Neutrophil (primary cell): Measurements from ENCODE around the gene ABCC3.

ENCODE experiments used
- H3K27ac ChIP-seq: fragments of 200-600 bp; sonication (generic); 2 replicates; pipeline ENCODE4 v1.5.1; 2016; ENCODE audit warnings: mild to moderate bottlenecking, moderate library complexity
- H3K27me3 ChIP-seq: fragments of 200-600 bp; sonication (generic); 2 replicates; pipeline ENCODE4 v1.6.0; 2016; ENCODE audit warnings: mild to moderate bottlenecking
- H3K36me3 ChIP-seq: fragments of 200-600 bp; sonication (generic); 2 replicates; pipeline ENCODE4 v1.5.1; 2017
- H3K4me1 ChIP-seq, 2 experiments: fragments of 200-600 bp in 1 of 2; sonication (generic) in 1 of 2; 1 replicate in 1 of 2; 2 replicates in 1 of 2; pipeline versions ENCODE4 v1.5.1 to v1.6.1; 2013 to 2016; ENCODE audit warnings: low read depth in 1 of 2, low read length in 1 of 2, mild to moderate bottlenecking in 1 of 2, moderate library complexity in 1 of 2; ENCODE audit not compliant: control insufficient read depth in 1 of 2, insufficient read depth in 1 of 2
- H3K4me3 ChIP-seq, 2 experiments: fragments of 200-600 bp in 1 of 2; sonication (generic) in 1 of 2; 1 replicate in 1 of 2; 2 replicates in 1 of 2; pipeline ENCODE4 v1.5.1; 2013 to 2016; ENCODE audit warnings: low read depth in 1 of 2, low read length in 1 of 2, mild to moderate bottlenecking in 1 of 2, moderate library complexity in 1 of 2
- H3K9me3 ChIP-seq: fragments of 200-600 bp; sonication (generic); 2 replicates; pipeline ENCODE4 v1.5.1; 2016
- CTCF ChIP-seq: fragments of 200-600 bp; sonication (generic); IDR thresholded peaks from 2 replicates; pipeline ENCODE4 v1.5.1; 2016; ENCODE audit warnings: antibody characterized with exemption

The ABCC3 gene

GRCh38 chr17:50625032-50625871, 9.4 kb upstream of the ABCC3 start:
- H3K9me3 ChIP-seq: no peaks in the 10 kb centered on the region
- peaks cover 70% of the 10 kb centered on the region for H3K27me3 ChIP-seq
- no peaks in the 10 kb centered on the region for H3K36me3 ChIP-seq
- no peak overlapping the region for H3K4me3 ChIP-seq
- H3K4me1 ChIP-seq: no peaks in the 10 kb centered on the region
- H3K27ac ChIP-seq: no peak overlapping the region
- no peak for TF ChIP-seq CTCF

DNA sequence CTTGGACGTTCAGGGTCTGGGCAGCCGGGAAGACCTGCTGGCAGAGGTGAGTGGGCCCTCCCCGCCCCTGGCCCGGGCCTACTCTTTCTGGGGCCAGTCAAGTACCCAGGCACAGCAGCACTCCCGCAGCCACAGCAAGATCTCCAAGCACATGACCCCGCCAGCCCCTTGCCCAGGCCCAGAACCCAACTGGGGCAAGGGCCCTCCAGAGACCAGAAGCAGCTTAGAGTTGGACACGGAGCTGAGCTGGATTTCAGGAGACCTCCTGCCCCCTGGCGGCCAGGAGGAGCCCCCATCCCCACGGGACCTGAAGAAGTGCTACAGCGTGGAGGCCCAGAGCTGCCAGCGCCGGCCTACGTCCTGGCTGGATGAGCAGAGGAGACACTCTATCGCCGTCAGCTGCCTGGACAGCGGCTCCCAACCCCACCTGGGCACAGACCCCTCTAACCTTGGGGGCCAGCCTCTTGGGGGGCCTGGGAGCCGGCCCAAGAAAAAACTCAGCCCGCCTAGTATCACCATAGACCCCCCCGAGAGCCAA, 8.6 kb upstream of the ABCC3 start:
- Histone ChIP-seq H3K27ac (no peak overlapping the region), H3K4me3 (no peak overlapping the region), H3K36me3 (no peaks in the 10 kb centered on the region), H3K9me3 (no peaks in the 10 kb centered on the region), H3K4me1 (no peaks in the 10 kb centered on the region), H3K27me3 (peaks cover 70% of the 10 kb centered on the region)
- TF ChIP-seq CTCF: peak; percentile 26

GRCh38 chr17:50627036-50627781, 7.5 kb upstream of the ABCC3 start:
- Histone ChIP-seq H3K36me3 (no peaks in the 10 kb centered on the region), H3K4me1 (no peaks in the 10 kb centered on the region), H3K27ac (no peak overlapping the region), H3K27me3 (peaks cover 71% of the 10 kb centered on the region), H3K9me3 (no peaks in the 10 kb centered on the region), H3K4me3 (no peak overlapping the region)
- TF ChIP-seq CTCF: no peak

GRCh38 chr17:50627782-50628601, 6.7 kb upstream of the ABCC3 start:
- Histone ChIP-seq H3K4me1 (no peaks in the 10 kb centered on the region), H3K27me3 (peaks cover 73% of the 10 kb centered on the region), H3K36me3 (no peaks in the 10 kb centered on the region), H3K27ac (no peak overlapping the region), H3K9me3 (no peaks in the 10 kb centered on the region), H3K4me3 (no peak overlapping the region)
- TF ChIP-seq CTCF: no peak

- Histone ChIP-seq H3K9me3 (no peaks in the 10 kb centered on the region), H3K27me3 (peaks cover 93% of the 10 kb centered on the region), H3K27ac (no peak overlapping the region), H3K4me1 (peaks cover 0 to 6% of the 10 kb centered on the region in 2 experiments), H3K36me3 (no peaks in the 10 kb centered on the region), H3K4me3 (no peak overlapping the region)
- no peak for TF ChIP-seq CTCF
Measured at GRCh38 chr17:50629902-50630301, 4.8 kb upstream of the ABCC3 start.
